ENCODE results near the gene KIF3A. TPM values are rescaled to one million over a fixed set of nuclear protein-coding genes. Genes with fewer than 3 reads are reported as not detected.

KIF3A gene
- total RNA-seq, 1 experiment from 2014 or later: 13.2 TPM

DNA sequence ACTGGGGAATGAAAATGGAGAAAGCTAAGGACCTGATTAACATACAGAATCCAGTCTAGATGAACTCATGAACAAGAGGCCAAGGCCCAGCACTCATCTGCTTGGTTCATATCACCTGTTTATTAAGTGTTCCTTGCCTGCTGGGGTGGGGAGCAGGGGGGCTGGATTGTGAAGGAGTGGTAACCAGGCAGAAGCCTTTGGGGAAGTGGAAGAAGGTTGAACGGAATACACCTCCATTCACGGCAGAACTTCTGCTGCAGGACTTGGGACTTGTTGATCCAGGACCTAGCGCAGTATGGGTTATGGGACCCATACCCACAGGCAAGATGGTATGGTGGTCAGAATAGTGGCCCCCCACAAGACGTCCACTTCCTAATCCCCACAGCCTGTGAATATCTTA lies 48.5 kb upstream of the KIF3A start:
- H4K5ac ChIP-seq (ENCODE audit: insufficient read length, low read depth, low read length): no peak overlapping the region
- H3K18ac ChIP-seq (ENCODE audit: insufficient read length, low read depth, low read length): no peak overlapping the region
- no peak overlapping the region for H3T11ph ChIP-seq (ENCODE audit: low read length)
- H3K56ac ChIP-seq (ENCODE audit: insufficient read length, low read depth, low read length): no peak overlapping the region
- H2BK5ac ChIP-seq (ENCODE audit: insufficient read length, low read length): no peak overlapping the region
- H2AK5ac ChIP-seq (ENCODE audit: insufficient read length, low read length): no peak overlapping the region
- no peak overlapping the region for H2BK12ac ChIP-seq (ENCODE audit: insufficient read length, low read depth, low read length)
- no peak for TF ChIP-seq CTCF (conservative IDR thresholded peaks at IDR 0.05)
- H3K9me3 ChIP-seq (ENCODE audit: control insufficient read depth, low read depth, low read length): no peaks in the 10 kb centered on the region
- H3K4me1 Mint-ChIP-seq: peaks cover 11 to 15% of the 10 kb centered on the region in 2 experiments
- H4K20me1 ChIP-seq (ENCODE audit: control insufficient read depth, insufficient read depth, insufficient read length): no peaks in the 10 kb centered on the region
- no peak overlapping the region for H3K27ac Mint-ChIP-seq
- no peak overlapping the region for H4K91ac ChIP-seq (ENCODE audit: insufficient read length, low read depth, low read length)
- H3K79me2 ChIP-seq (ENCODE audit: insufficient read depth, low read length): no peaks in the 10 kb centered on the region
- no peaks in the 10 kb centered on the region for H3K27me3 ChIP-seq (ENCODE audit: insufficient read depth, low read length)
- no peaks in the 10 kb centered on the region for H3K23me2 ChIP-seq (ENCODE audit: insufficient read length, low read depth, low read length, poor library complexity, severe bottlenecking)
- H2AFZ ChIP-seq (ENCODE audit: low read length): no peak overlapping the region
- H3K4me3 Mint-ChIP-seq: no peak overlapping the region
- no peak overlapping the region for H2BK20ac ChIP-seq (ENCODE audit: low read depth, low read length, poor library complexity, severe bottlenecking)
- H3K23ac ChIP-seq (ENCODE audit: insufficient read length, low read depth, low read length): no peak overlapping the region
- no peak overlapping the region for H4K8ac ChIP-seq (replicated peaks; ENCODE audit: insufficient read length, low read depth, low read length)
- H3K14ac ChIP-seq (ENCODE audit: insufficient read depth, low read length): no peak overlapping the region
- peaks cover 26% of the 10 kb centered on the region for H3K27me3 Mint-ChIP-seq (ENCODE audit: low read depth)
- H2BK15ac ChIP-seq (ENCODE audit: low read depth, low read length): no peak overlapping the region
- no peaks in the 10 kb centered on the region for H3K9me3 Mint-ChIP-seq
- no peak overlapping the region for H3K4me2 ChIP-seq (ENCODE audit: insufficient read depth, insufficient read length, low read length)
- H2BK120ac ChIP-seq (ENCODE audit: low read depth, low read length, poor library complexity, severe bottlenecking): no peak overlapping the region
- no peaks in the 10 kb centered on the region; a peak in 1 of 7 replicates for H3K36me3 Mint-ChIP-seq (ENCODE audit: insufficient read depth in 1 of 3, low read depth in 3 of 3)
- no peaks in the 10 kb centered on the region for H3K4me1 ChIP-seq (ENCODE audit: insufficient read depth, low read length)
- H3K79me1 ChIP-seq (ENCODE audit: insufficient read depth, low read depth, low read length, poor library complexity, severe bottlenecking): no peaks in the 10 kb centered on the region
- DNase-seq: no peak
- H3K4ac ChIP-seq (ENCODE audit: low read depth, low read length): no peak overlapping the region
- no peak overlapping the region for H3K27ac ChIP-seq (ENCODE audit: insufficient read length, low read depth, low read length)
- no CpG with 5 or more reads among the region's 4 CpGs for WGBS (ENCODE audit: extremely low coverage, insufficient read length, low lambda C conversion rate)
- H3K9ac ChIP-seq (ENCODE audit: extremely low read depth, insufficient read length, low read length): no peak overlapping the region
